Hepatocyte (in vitro differentiated cells): Measurements from ENCODE around the gene CDH4.

Experiments
- EZH2 ChIP-seq: fragments of 200-600 bp; sonication (generic); IDR thresholded peaks from 2 replicates; pipeline ENCODE4 v1.6.1; 2016; ENCODE audit warnings: antibody characterized with exemption, mild to moderate bottlenecking, borderline replicate concordance
- EZH2phosphoT487 ChIP-seq: fragments of 200-600 bp; sonication (generic); IDR thresholded peaks from one replicate; pipeline ENCODE4 v1.6.1; 2018; ENCODE audit warnings: antibody characterized with exemption, mild to moderate bottlenecking, low read depth, moderate library complexity; ENCODE audit not compliant: unreplicated experiment, severe bottlenecking
- TF ChIP-seq, protein P1 (sequence below): fragments of 200-600 bp; sonication (generic); IDR thresholded peaks from 2 replicates; pipeline ENCODE4 v1.5.1; 2016; ENCODE audit warnings: antibody characterized with exemption, mild to moderate bottlenecking; ENCODE audit not compliant: poor library complexity

DNA sequence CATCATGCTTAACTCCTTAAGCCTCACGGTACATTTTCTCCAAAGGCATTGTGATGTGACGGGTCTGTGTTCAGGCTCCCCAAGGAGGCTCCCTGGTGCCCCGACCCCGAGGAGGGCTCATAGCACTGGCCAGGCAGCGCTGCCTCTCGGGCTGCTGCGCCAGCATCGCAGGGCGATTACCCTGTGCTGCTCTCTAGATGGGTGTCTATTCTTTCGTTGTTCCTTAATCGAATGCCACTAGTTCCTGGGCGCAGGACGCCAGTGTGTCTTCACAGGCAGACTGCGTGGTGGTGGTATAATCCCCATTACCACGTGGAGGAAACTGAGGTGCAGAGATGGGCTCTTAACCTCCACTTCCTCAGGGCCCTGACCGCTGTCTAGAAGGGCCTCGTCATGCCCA lies 267.4 kb downstream of the CDH4 start:
- TF ChIP-seq, protein P1, sequence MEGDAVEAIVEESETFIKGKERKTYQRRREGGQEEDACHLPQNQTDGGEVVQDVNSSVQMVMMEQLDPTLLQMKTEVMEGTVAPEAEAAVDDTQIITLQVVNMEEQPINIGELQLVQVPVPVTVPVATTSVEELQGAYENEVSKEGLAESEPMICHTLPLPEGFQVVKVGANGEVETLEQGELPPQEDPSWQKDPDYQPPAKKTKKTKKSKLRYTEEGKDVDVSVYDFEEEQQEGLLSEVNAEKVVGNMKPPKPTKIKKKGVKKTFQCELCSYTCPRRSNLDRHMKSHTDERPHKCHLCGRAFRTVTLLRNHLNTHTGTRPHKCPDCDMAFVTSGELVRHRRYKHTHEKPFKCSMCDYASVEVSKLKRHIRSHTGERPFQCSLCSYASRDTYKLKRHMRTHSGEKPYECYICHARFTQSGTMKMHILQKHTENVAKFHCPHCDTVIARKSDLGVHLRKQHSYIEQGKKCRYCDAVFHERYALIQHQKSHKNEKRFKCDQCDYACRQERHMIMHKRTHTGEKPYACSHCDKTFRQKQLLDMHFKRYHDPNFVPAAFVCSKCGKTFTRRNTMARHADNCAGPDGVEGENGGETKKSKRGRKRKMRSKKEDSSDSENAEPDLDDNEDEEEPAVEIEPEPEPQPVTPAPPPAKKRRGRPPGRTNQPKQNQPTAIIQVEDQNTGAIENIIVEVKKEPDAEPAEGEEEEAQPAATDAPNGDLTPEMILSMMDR, result no peak
- TF ChIP-seq EZH2 (no peak), EZH2phosphoT487 (no peak)
